Fibroblast of lung (primary cell): ENCODE measurements around the gene UXS1. TPM values are rescaled to one million over a fixed set of nuclear protein-coding genes. Genes with fewer than 3 reads are reported as not detected.

Experiments used
- DNase-seq, 2 donors: peaks; one replicate each; pipeline versions ENCODE4 v3.0.0 to v3.0.0-alpha.2; 2010; ENCODE audit warnings: low read depth in 2 of 2
- H2AFZ ChIP-seq: 2 replicates; pipeline ENCODE4 v1.5.1; 2012; ENCODE audit warnings: low read length, control low read depth, inconsistent platforms
- H3K27ac ChIP-seq: 2 replicates; pipeline ENCODE4 v1.5.1; 2011; ENCODE audit warnings: low read length, control low read depth; ENCODE audit not compliant: insufficient read depth
- H3K27me3 ChIP-seq: 2 replicates; pipeline ENCODE4 v1.5.1; 2011; ENCODE audit warnings: mild to moderate bottlenecking, low read length; ENCODE audit not compliant: control insufficient read depth, insufficient read depth
- H3K36me3 ChIP-seq: 2 replicates; pipeline ENCODE4 v1.5.1; 2011; ENCODE audit warnings: low read length; ENCODE audit not compliant: control insufficient read depth, insufficient read depth
- H3K4me1 ChIP-seq: 2 replicates; pipeline ENCODE4 v1.5.1; 2011; ENCODE audit warnings: low read length; ENCODE audit not compliant: control insufficient read depth, insufficient read depth; ENCODE audit errors: extremely low read depth
- H3K4me2 ChIP-seq: 2 replicates; pipeline ENCODE4 v1.5.1; 2011; ENCODE audit warnings: low read length, control low read depth; ENCODE audit not compliant: insufficient read depth; ENCODE audit errors: extremely low read depth
- H3K4me3 ChIP-seq, 4 experiments: fragments of 200-600 bp in 1 of 4; sonication (generic) in 1 of 4; replicated peaks in 1 of 4; 2 replicates each; pipeline ENCODE4 v1.5.1; 2011 to 2016; ENCODE audit warnings: low read length in 4 of 4, low read depth in 3 of 4, mild to moderate bottlenecking in 3 of 4, control low read depth in 2 of 4, inconsistent platforms in 1 of 4, mixed read lengths in 1 of 4; ENCODE audit not compliant: insufficient read depth in 1 of 4; ENCODE audit errors: control extremely low read depth in 1 of 4
- H3K79me2 ChIP-seq: 2 replicates; pipeline ENCODE4 v1.5.1; 2012; ENCODE audit warnings: mild to moderate bottlenecking, low read length, inconsistent platforms; ENCODE audit not compliant: control insufficient read depth, insufficient read depth
- H3K9ac ChIP-seq: 2 replicates; pipeline ENCODE4 v1.5.1; 2011; ENCODE audit warnings: mild to moderate bottlenecking, low read length, control low read depth; ENCODE audit not compliant: insufficient read depth
- H3K9me3 ChIP-seq: 2 replicates; pipeline ENCODE4 v1.5.1; 2012; ENCODE audit warnings: low read depth, low read length; ENCODE audit not compliant: control insufficient read depth, insufficient read depth
- H4K20me1 ChIP-seq: 2 replicates; pipeline ENCODE4 v1.5.1; 2011; ENCODE audit warnings: low read length; ENCODE audit not compliant: control insufficient read depth, insufficient read depth; ENCODE audit errors: extremely low read depth
- CTCF ChIP-seq, 2 donors: IDR thresholded peaks in 1 of 2; conservative IDR thresholded peaks in 1 of 2; 1 replicate in 1 of 2; 2 replicates in 1 of 2; pipeline ENCODE4 v1.5.1; 2011 to 2012; ENCODE audit warnings: low read length in 2 of 2, control low read depth in 1 of 2, inconsistent platforms in 1 of 2, low read depth in 1 of 2, mild to moderate bottlenecking in 1 of 2
- EZH2 ChIP-seq: IDR thresholded peaks from 2 replicates; pipeline ENCODE4 v1.5.1; 2012; ENCODE audit warnings: low read length, control low read depth, mild to moderate bottlenecking; ENCODE audit errors: missing control alignments
- polyA plus RNA-seq, 2 donors: library from polyadenylated mRNA; depleted of rRNA in 1 of 2; stranded (reverse) in 1 of 2; unstranded in 1 of 2; fragments of >200 nt; gene quantifications; 2 replicates each; pipeline ENCODE4 v1.2.1, GENCODE V29; 2011 to 2012; ENCODE audit warnings: missing spikeins in 1 of 2
- total RNA-seq: library from RNA; depleted of rRNA; stranded (reverse); fragments of >200 nt; gene quantifications from 2 replicates; pipeline ENCODE4 v1.2.1, GENCODE V29; 2014

The UXS1 gene
- total and polyA plus RNA-seq, 2 donors (not counting 1 experiment from before 2014, with no cell fraction given) = 23.1 to 59.8 TPM

- no peaks in the 10 kb centered on the region for H3K4me1 ChIP-seq
- H2AFZ ChIP-seq = no peak overlapping the region
- DNase-seq = no peak
- no peaks in the 10 kb centered on the region for H4K20me1 ChIP-seq
- no peak for TF ChIP-seq EZH2
- no peak for TF ChIP-seq CTCF (conservative IDR thresholded peaks at IDR 0.05 in 1 of 2, IDR thresholded peaks at IDR 0.05 in 1 of 2; ENCODE audit: low read depth in 1 of 2, low read length in 2 of 2)
- H3K27me3 ChIP-seq = no peaks in the 10 kb centered on the region
- no peaks in the 10 kb centered on the region for H3K9me3 ChIP-seq
- no peak overlapping the region for H3K4me3 ChIP-seq
- no peak overlapping the region for H3K27ac ChIP-seq
- H3K79me2 ChIP-seq = no peaks in the 10 kb centered on the region
- H3K9ac ChIP-seq = no peak overlapping the region
- no peaks in the 10 kb centered on the region for H3K36me3 ChIP-seq
- no peak overlapping the region for H3K4me2 ChIP-seq
Measured at GRCh38 chr2:106143495-106144215, 50.4 kb downstream of the UXS1 start.

- Histone ChIP-seq H4K20me1 (no peaks in the 10 kb centered on the region), H3K36me3 (no peaks in the 10 kb centered on the region), H3K27me3 (no peaks in the 10 kb centered on the region), H2AFZ (no peak overlapping the region), H3K4me1 (peaks cover 4% of the 10 kb centered on the region), H3K4me2 (no peak overlapping the region), H3K9ac (no peak overlapping the region), H3K4me3 (no peak overlapping the region), H3K79me2 (no peaks in the 10 kb centered on the region), H3K9me3 (no peaks in the 10 kb centered on the region), H3K27ac (no peak overlapping the region)
- no peak for TF ChIP-seq CTCF (conservative IDR thresholded peaks at IDR 0.05 in 1 of 2, IDR thresholded peaks at IDR 0.05 in 1 of 2; ENCODE audit: low read depth in 1 of 2, low read length in 2 of 2)
- TF ChIP-seq EZH2 = no peak
- peak in 1 of 2 donors; percentile 16 for DNase-seq
Measured at GRCh38 chr2:106142683-106143082, 51.4 kb downstream of the UXS1 start.

- Histone ChIP-seq H4K20me1 (no peaks in the 10 kb centered on the region), H3K4me1 (peaks cover 4% of the 10 kb centered on the region), H3K9ac (no peak overlapping the region), H3K27me3 (no peaks in the 10 kb centered on the region), H2AFZ (no peak overlapping the region), H3K27ac (no peak overlapping the region), H3K79me2 (no peaks in the 10 kb centered on the region), H3K4me2 (no peak overlapping the region), H3K36me3 (no peaks in the 10 kb centered on the region), H3K4me3 (no peak overlapping the region), H3K9me3 (no peaks in the 10 kb centered on the region)
- no peak for DNase-seq
- TF ChIP-seq EZH2 (no peak), CTCF (conservative IDR thresholded peaks at IDR 0.05 in 1 of 2, IDR thresholded peaks at IDR 0.05 in 1 of 2; ENCODE audit: low read depth in 1 of 2, low read length in 2 of 2) (no peak)
Measured at GRCh38 chr2:106140913-106141312, 53.2 kb downstream of the UXS1 start.
